ENCODE results near the gene SH3RF3.

The SH3RF3 gene

GRCh38 chr2:109244304-109244582, 115.2 kb downstream of the SH3RF3 start:
- TF ChIP-seq CTCF (IDR thresholded peaks at IDR 0.05; ENCODE audit: low read depth, low read length) (no peak), MAX (IDR thresholded peaks at IDR 0.05; ENCODE audit: low read depth, low read length) (no peak), POLR2A (IDR thresholded peaks at IDR 0.05; ENCODE audit: extremely low read depth, insufficient read length) (no peak), MYC (IDR thresholded peaks at IDR 0.05; ENCODE audit: low read depth, low read length) (no peak)
- no peak overlapping the region for H3K4me3 ChIP-seq (ENCODE audit: low read depth, low read length)
- no peak for DNase-seq (ENCODE audit: low read depth)

GRCh38 chr2:109244750-109245382, 115.9 kb downstream of the SH3RF3 start:
- no peak overlapping the region for H3K4me3 ChIP-seq (ENCODE audit: low read depth, low read length)
- no peak for DNase-seq (ENCODE audit: low read depth)
- TF ChIP-seq MAX (IDR thresholded peaks at IDR 0.05; ENCODE audit: low read depth, low read length) (no peak), CTCF (IDR thresholded peaks at IDR 0.05; ENCODE audit: low read depth, low read length) (no peak), POLR2A (IDR thresholded peaks at IDR 0.05; ENCODE audit: extremely low read depth, insufficient read length) (no peak), MYC (IDR thresholded peaks at IDR 0.05; ENCODE audit: low read depth, low read length) (no peak)

- TF ChIP-seq POLR2A (IDR thresholded peaks at IDR 0.05; ENCODE audit: extremely low read depth, insufficient read length) (no peak), CTCF (IDR thresholded peaks at IDR 0.05; ENCODE audit: low read depth, low read length) (no peak), MAX (IDR thresholded peaks at IDR 0.05; ENCODE audit: low read depth, low read length) (no peak), MYC (IDR thresholded peaks at IDR 0.05; ENCODE audit: low read depth, low read length) (no peak)
- no peak for DNase-seq (ENCODE audit: low read depth)
- H3K4me3 ChIP-seq (ENCODE audit: low read depth, low read length), result no peak overlapping the region
Measured at GRCh38 chr2:109246176-109246575, 117.2 kb downstream of the SH3RF3 start.

- DNase-seq (ENCODE audit: low read depth), result no peak
- no peak overlapping the region for H3K4me3 ChIP-seq (ENCODE audit: low read depth, low read length)
- TF ChIP-seq CTCF (IDR thresholded peaks at IDR 0.05; ENCODE audit: low read depth, low read length) (no peak), POLR2A (IDR thresholded peaks at IDR 0.05; ENCODE audit: extremely low read depth, insufficient read length) (no peak), MAX (IDR thresholded peaks at IDR 0.05; ENCODE audit: low read depth, low read length) (no peak), MYC (IDR thresholded peaks at IDR 0.05; ENCODE audit: low read depth, low read length) (no peak)
Measured at GRCh38 chr2:109246616-109247015, 117.6 kb downstream of the SH3RF3 start.

GRCh38 chr2:109247340-109247739, 118.3 kb downstream of the SH3RF3 start:
- TF ChIP-seq MYC (IDR thresholded peaks at IDR 0.05; ENCODE audit: low read depth, low read length) (no peak), POLR2A (IDR thresholded peaks at IDR 0.05; ENCODE audit: extremely low read depth, insufficient read length) (no peak), CTCF (IDR thresholded peaks at IDR 0.05; ENCODE audit: low read depth, low read length) (no peak), MAX (IDR thresholded peaks at IDR 0.05; ENCODE audit: low read depth, low read length) (no peak)
- H3K4me3 ChIP-seq (ENCODE audit: low read depth, low read length), result no peak overlapping the region
- no peak for DNase-seq (ENCODE audit: low read depth)

All from NB4 (cell line).